ENCODE measurements around the gene CDH24. TPM values are rescaled to one million over a fixed set of nuclear protein-coding genes. Genes with fewer than 3 reads are reported as not detected.

Gene CDH24
- polyA plus RNA-seq, 2 of the 4 experiments (the other 2 are of a cell fraction), result 4.8 to 5.1 TPM

GRCh38 chr14:23063601-23064000 lies 6.3 kb upstream of the CDH24 start (continued):
- TF ChIP-seq ELK1 (IDR thresholded peaks at IDR 0.05; ENCODE audit: low read depth, low read length) (no peak), RFX5 (IDR thresholded peaks at IDR 0.05) (no peak), RCOR1 (IDR thresholded peaks at IDR 0.05; ENCODE audit: low read depth, low read length) (no peak), CHD2 (IDR thresholded peaks at IDR 0.05; ENCODE audit: low read length, partially characterized antibody) (no peak), BCL3 (IDR thresholded peaks at IDR 0.05) (no peak), KDM5A (IDR thresholded peaks at IDR 0.05) (no peak), EHMT2 (IDR thresholded peaks at IDR 0.05; ENCODE audit: low read depth) (no peak), TP53 (CRISPR knock-in tag; IDR thresholded peaks at IDR 0.05) (no peak)

- no peak overlapping the region for H3K4me3 ChIP-seq
- no peak for FAIRE-seq
- peak; percentile 75 to 84 for DNase-seq (ENCODE audit: low read depth in 1 of 2, low spot score in 1 of 2)
- peak overlapping the region; percentile 58 for H3K4me2 ChIP-seq
- 5% methylated on average over 4 of the region's 4 CpGs for WGBS (ENCODE audit: missing lambda C conversion rate)
- peak overlapping the region; percentile 56 to 78 for H3K27ac ChIP-seq
- H3K9me3 ChIP-seq, result no peaks in the 10 kb centered on the region
- peaks cover 30% of the 10 kb centered on the region for H3K4me1 ChIP-seq
- ChIA-PET CTCF (interaction anchor here (0.7 to 33.8 kb wide), 14 partner anchors 9 to 505 kb away, joined by 3 to 1206 read pairs (median 8); partner anchors contain the start of genes AJUBA and PRMT5), POLR2A (interaction anchor here (0.6 to 3.1 kb wide), 6 partner anchors 9 to 105 kb away, joined by 3 to 15 read pairs (median 8); partner anchors contain the start of genes ACIN1, C14orf119 and HAUS4)
- peak; percentile 60 to 67 for ATAC-seq
- TF ChIP-seq ELK1 (IDR thresholded peaks at IDR 0.05; ENCODE audit: low read depth, low read length) (no peak), EHF (CRISPR knock-in tag; IDR thresholded peaks at IDR 0.05) (no peak), CTCF (IDR thresholded peaks at IDR 0.05) (no peak), REST (IDR thresholded peaks at IDR 0.05) (no peak), FOSL2 (IDR thresholded peaks at IDR 0.05) (no peak), FOSL2 (CRISPR knock-in tag; IDR thresholded peaks at IDR 0.05) (peak; percentile 78), HMGXB4 (CRISPR knock-in tag; IDR thresholded peaks at IDR 0.05; ENCODE audit: borderline replicate concordance) (no peak), E2F6 (IDR thresholded peaks at IDR 0.05; ENCODE audit: borderline replicate concordance, low read depth) (no peak), HOXB5 (CRISPR knock-in tag; IDR thresholded peaks at IDR 0.05) (no peak), JUN (IDR thresholded peaks at IDR 0.05) (no peak), RFX5 (IDR thresholded peaks at IDR 0.05) (no peak), MAX (IDR thresholded peaks at IDR 0.05) (peak; percentile 75), ZSCAN20 (CRISPR knock-in tag; IDR thresholded peaks at IDR 0.05) (no peak), CBX8 (IDR thresholded peaks at IDR 0.05) (no peak), CBX2 (IDR thresholded peaks at IDR 0.05; ENCODE audit: borderline replicate concordance, low read depth) (no peak), FOSB (CRISPR knock-in tag; IDR thresholded peaks at IDR 0.05) (no peak), EHMT2 (IDR thresholded peaks at IDR 0.05; ENCODE audit: low read depth) (no peak), TP53 (CRISPR knock-in tag; IDR thresholded peaks at IDR 0.05) (no peak), RAD21 (conservative IDR thresholded peaks at IDR 0.05 in 1 of 2, IDR thresholded peaks at IDR 0.05 in 1 of 2) (no peak), PBX3 (IDR thresholded peaks at IDR 0.05) (no peak), HEYL (CRISPR knock-in tag; IDR thresholded peaks at IDR 0.05) (no peak)
Observed at GRCh38 chr14:23062002-23062401, 4.7 kb upstream of the CDH24 start.

All from A549 (cell line).